ENCODE data around the gene FMOD.

FMOD gene

DNA sequence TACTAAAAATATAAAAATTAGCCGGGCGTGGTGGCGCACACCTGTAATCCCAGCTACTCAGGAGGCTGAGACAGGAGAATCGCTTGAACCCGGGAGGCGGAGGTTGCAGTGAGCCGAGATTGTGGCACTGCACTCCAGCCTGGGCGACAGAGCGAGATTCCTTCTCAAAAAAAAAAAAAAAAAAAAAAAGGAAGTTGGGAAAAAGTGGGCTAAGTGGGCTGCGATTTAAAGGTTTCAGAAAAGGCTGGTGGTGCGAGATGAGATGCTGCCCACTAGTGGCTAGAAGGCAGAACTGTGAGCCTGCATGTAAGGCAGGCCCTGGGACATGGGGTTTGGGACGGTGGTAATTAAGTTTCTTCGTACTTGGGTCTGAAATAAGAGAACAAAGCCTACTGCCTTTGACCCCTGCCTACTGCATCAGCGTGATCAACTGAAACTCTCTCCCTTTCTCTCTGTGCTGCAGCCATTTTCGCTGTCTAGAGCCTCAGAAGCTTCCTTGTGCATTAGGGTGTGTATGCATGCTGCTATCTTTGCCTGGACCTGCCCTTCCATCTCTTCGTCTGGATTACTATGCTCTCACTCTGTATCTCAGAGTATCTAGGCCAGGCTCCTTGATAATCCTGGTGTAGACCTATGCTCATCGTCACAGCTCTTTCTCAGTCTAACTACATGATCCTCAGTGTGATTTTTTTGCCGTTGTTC, 12.4 kb downstream of the FMOD start:
- Histone ChIP-seq H3K4me3 (IDR thresholded peaks at IDR 0.05; ENCODE audit: insufficient read depth, low read depth, low read length) (no peak overlapping the region), H2AFZ (ENCODE audit: low read depth) (peak overlapping the region; percentile 31; the same call in 1 of the 2 replicates), H3K4me2 (no peak overlapping the region; the same call in 1 of the 2 replicates), H3K27ac (no peak overlapping the region), H3K27me3 (ENCODE audit: insufficient read depth, low read depth) (peaks cover 13% of the 10 kb centered on the region; the same call in 1 of the 2 replicates), H3K36me3 (ENCODE audit: insufficient read depth) (no peaks in the 10 kb centered on the region), H3K4me1 (ENCODE audit: low read depth, poor library complexity, severe bottlenecking) (peaks cover 40% of the 10 kb centered on the region), H4K20me1 (ENCODE audit: insufficient read depth) (no peaks in the 10 kb centered on the region), H3K79me2 (ENCODE audit: insufficient read depth, low read depth) (no peaks in the 10 kb centered on the region), H3K9ac (no peak overlapping the region)
- TF ChIP-seq, protein P1, sequence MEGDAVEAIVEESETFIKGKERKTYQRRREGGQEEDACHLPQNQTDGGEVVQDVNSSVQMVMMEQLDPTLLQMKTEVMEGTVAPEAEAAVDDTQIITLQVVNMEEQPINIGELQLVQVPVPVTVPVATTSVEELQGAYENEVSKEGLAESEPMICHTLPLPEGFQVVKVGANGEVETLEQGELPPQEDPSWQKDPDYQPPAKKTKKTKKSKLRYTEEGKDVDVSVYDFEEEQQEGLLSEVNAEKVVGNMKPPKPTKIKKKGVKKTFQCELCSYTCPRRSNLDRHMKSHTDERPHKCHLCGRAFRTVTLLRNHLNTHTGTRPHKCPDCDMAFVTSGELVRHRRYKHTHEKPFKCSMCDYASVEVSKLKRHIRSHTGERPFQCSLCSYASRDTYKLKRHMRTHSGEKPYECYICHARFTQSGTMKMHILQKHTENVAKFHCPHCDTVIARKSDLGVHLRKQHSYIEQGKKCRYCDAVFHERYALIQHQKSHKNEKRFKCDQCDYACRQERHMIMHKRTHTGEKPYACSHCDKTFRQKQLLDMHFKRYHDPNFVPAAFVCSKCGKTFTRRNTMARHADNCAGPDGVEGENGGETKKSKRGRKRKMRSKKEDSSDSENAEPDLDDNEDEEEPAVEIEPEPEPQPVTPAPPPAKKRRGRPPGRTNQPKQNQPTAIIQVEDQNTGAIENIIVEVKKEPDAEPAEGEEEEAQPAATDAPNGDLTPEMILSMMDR (conservative IDR thresholded peaks at IDR 0.05; ENCODE audit: low read depth, low read length): peak; percentile 89

DNA sequence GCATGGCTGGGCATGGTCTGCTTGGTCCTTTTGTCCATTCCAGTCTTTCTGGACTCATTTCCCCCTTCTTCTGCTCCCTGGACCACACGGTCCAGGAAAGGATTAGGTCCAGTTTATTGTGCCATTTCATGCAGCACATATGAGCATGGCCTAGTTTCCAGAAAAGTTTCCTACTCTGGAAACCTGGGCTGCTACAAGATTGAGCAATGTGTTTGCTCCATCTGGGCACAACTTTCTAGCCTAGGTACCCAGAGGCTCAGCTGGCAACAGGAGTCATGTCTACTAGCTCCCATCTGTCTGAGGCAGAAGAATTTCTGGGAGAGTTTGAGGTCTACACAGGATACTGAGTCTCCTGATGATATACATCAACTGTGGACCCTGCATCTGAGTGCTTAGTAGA, 14.8 kb downstream of the FMOD start:
- TF ChIP-seq, protein P1 (conservative IDR thresholded peaks at IDR 0.05; ENCODE audit: low read depth, low read length): no peak
- Histone ChIP-seq H2AFZ (ENCODE audit: low read depth) (peak overlapping the region; percentile 14; the same call in 1 of the 2 replicates), H3K9ac (no peak overlapping the region), H3K36me3 (ENCODE audit: insufficient read depth) (no peaks in the 10 kb centered on the region), H3K4me2 (peak overlapping the region; percentile 18), H4K20me1 (ENCODE audit: insufficient read depth) (no peaks in the 10 kb centered on the region), H3K27ac (no peak overlapping the region), H3K4me1 (ENCODE audit: low read depth, poor library complexity, severe bottlenecking) (peaks cover 64% of the 10 kb centered on the region), H3K27me3 (ENCODE audit: insufficient read depth, low read depth) (peaks cover 11% of the 10 kb centered on the region; the same call in 1 of the 2 replicates), H3K79me2 (ENCODE audit: insufficient read depth, low read depth) (no peaks in the 10 kb centered on the region), H3K4me3 (IDR thresholded peaks at IDR 0.05; ENCODE audit: insufficient read depth, low read depth, low read length) (no peak overlapping the region)

DNA sequence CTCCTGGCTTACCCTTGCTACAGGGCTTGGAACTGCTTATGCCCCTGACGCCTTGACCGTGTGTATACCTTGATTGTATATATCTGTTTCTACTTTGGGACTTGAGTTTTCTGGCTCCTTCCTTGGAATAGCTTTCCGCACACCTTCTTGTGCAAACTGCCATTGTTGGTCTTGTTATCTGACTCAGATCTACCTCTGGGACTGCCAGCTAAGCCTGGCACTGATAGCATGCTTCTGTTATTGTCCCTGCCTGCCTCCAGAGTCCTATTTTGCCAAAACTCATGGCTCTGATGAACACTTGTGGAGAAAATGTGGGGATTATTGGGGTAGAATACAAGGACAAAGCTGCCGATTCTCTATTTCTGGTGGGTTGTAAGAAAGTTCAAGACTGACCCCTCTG, 15.4 kb downstream of the FMOD start:
- TF ChIP-seq, protein P1 (conservative IDR thresholded peaks at IDR 0.05; ENCODE audit: low read depth, low read length): no peak
- Histone ChIP-seq H3K27me3 (ENCODE audit: insufficient read depth, low read depth) (peaks cover 5% of the 10 kb centered on the region; the same call in 1 of the 2 replicates), H3K4me1 (ENCODE audit: low read depth, poor library complexity, severe bottlenecking) (peaks cover 69% of the 10 kb centered on the region), H3K9ac (no peak overlapping the region), H3K4me2 (peak overlapping the region; percentile 18; the same call in 1 of the 2 replicates), H4K20me1 (ENCODE audit: insufficient read depth) (no peaks in the 10 kb centered on the region), H3K4me3 (IDR thresholded peaks at IDR 0.05; ENCODE audit: insufficient read depth, low read depth, low read length) (no peak overlapping the region), H2AFZ (ENCODE audit: low read depth) (0 out of 2 replicates have a peak overlapping the region, but pooled peaks have one; percentile 14), H3K79me2 (ENCODE audit: insufficient read depth, low read depth) (no peaks in the 10 kb centered on the region), H3K36me3 (ENCODE audit: insufficient read depth) (no peaks in the 10 kb centered on the region), H3K27ac (no peak overlapping the region)

DNA sequence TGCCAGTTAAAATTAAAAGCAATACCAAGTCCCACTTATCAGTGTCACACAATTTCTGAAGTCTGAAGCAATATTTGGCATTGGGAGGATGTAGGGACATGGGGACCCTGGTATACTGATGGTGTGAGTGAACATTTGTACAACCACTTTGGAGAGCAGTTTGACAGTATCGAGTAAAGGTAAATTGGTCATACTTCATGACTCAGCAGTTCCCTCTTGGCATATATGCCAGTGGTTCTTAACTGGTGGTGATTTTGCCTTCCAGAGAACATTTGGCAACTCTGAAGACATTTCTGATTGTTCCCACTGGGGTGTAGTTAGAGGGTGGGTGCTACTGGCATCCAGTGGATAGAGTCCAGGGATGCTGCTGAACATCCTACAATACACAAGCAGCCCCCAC, 19.7 kb downstream of the FMOD start:
- Histone ChIP-seq H3K27ac (peak overlapping the region; percentile 2; the same call in 1 of the 2 replicates), H3K4me2 (peak overlapping the region; percentile 9), H4K20me1 (ENCODE audit: insufficient read depth) (no peaks in the 10 kb centered on the region), H3K4me1 (ENCODE audit: low read depth, poor library complexity, severe bottlenecking) (peaks cover 84% of the 10 kb centered on the region), H2AFZ (ENCODE audit: low read depth) (no peak overlapping the region), H3K36me3 (ENCODE audit: insufficient read depth) (no peaks in the 10 kb centered on the region), H3K4me3 (IDR thresholded peaks at IDR 0.05; ENCODE audit: insufficient read depth, low read depth, low read length) (no peak overlapping the region), H3K9ac (no peak overlapping the region), H3K79me2 (ENCODE audit: insufficient read depth, low read depth) (no peaks in the 10 kb centered on the region), H3K27me3 (ENCODE audit: insufficient read depth, low read depth) (no peaks in the 10 kb centered on the region)
- TF ChIP-seq, protein P1 (conservative IDR thresholded peaks at IDR 0.05; ENCODE audit: low read depth, low read length): no peak

Measured in KMS-11 (cell line).